SK-N-SH (cell line): ENCODE results near the gene CLDN18. TPM values are rescaled to one million over a fixed set of nuclear protein-coding genes. Genes with fewer than 3 reads are reported as not detected.
A peak's percentile ranks its signal among the peaks of the same experiment; 100 is the strongest.

Experiments
- CTCF ChIA-PET: fragments of 300-600, 350-600 bp; formaldehyde crosslinking; extraction: SDS; loops from one replicate; lab custom pipeline; 2021; lab: Yijun Ruan, JAX
- POLR2A ChIA-PET: fragments of 350-600 bp; sonication (Branson Sonifier 250); formaldehyde crosslinking; extraction: SDS; loops from one replicate; lab custom pipeline; 2020; ENCODE audit warnings: antibody characterized with exemption, inconsistent platforms; lab: Yijun Ruan, JAX
- DNase-seq: peaks from one replicate; pipeline ENCODE4 v3.0.0; 2012
- H2AFZ ChIP-seq: fragments of 200-600 bp; sonication (generic); 2 replicates; pipeline ENCODE4 v1.8.1; 2016; ENCODE audit warnings: antibody characterized with exemption, mild to moderate bottlenecking, low read depth
- H3F3A ChIP-seq: fragments of 200-600 bp; sonication (generic); replicated peaks from 2 replicates; pipeline ENCODE3; 2016; ENCODE audit warnings: antibody characterized with exemption, mild to moderate bottlenecking; ENCODE audit not compliant: insufficient read depth
- H3K27ac ChIP-seq, 2 experiments: fragments of 200-500 bp in 1 of 2; fragments of 200-600 bp in 1 of 2; sonication (Bioruptor generic) in 1 of 2; sonication (generic), shearing (Covaris generic) in 1 of 2; 2 replicates each; pipeline versions ENCODE4 v1.5.1 to v1.6.1; 2014 to 2016; ENCODE audit warnings: low read depth in 2 of 2, inconsistent platforms in 1 of 2, low read length in 1 of 2, mild to moderate bottlenecking in 1 of 2, mixed read lengths in 1 of 2
- H3K27me3 ChIP-seq: fragments of 200-600 bp; sonication (generic), shearing (Covaris generic); 2 replicates; pipeline ENCODE4 v1.6.1; 2016; ENCODE audit warnings: mixed run types; ENCODE audit not compliant: insufficient read depth
- H3K36me3 ChIP-seq, 2 experiments: fragments of 200-500 bp in 1 of 2; fragments of 200-600 bp in 1 of 2; sonication (Bioruptor generic) in 1 of 2; sonication (generic) in 1 of 2; replicated peaks in 1 of 2; 2 replicates each; pipeline versions ENCODE3 to v1.5.1; 2014 to 2016; ENCODE audit warnings: low read length in 1 of 2, mild to moderate bottlenecking in 1 of 2; ENCODE audit not compliant: insufficient read depth in 2 of 2, control insufficient read depth in 1 of 2
- H3K4me1 ChIP-seq, 2 experiments: fragments of 200-500 bp in 1 of 2; fragments of 200-600 bp in 1 of 2; sonication (Bioruptor generic) in 1 of 2; sonication (generic), shearing (Covaris generic) in 1 of 2; 2 replicates each; pipeline versions ENCODE4 v1.5.1 to v1.6.1; 2014 to 2016; ENCODE audit warnings: low read depth in 1 of 2, low read length in 1 of 2, mixed run types in 1 of 2; ENCODE audit not compliant: insufficient read depth in 2 of 2, control insufficient read depth in 1 of 2
- H3K4me2 ChIP-seq: fragments of 200-600 bp; sonication (generic), shearing (Covaris generic); 2 replicates; pipeline ENCODE4 v1.6.1; 2017; ENCODE audit warnings: mixed run types
- H3K4me3 ChIP-seq, 2 experiments: fragments of 200-500 bp in 1 of 2; fragments of 200-600 bp in 1 of 2; sonication (Bioruptor generic) in 1 of 2; sonication (generic), shearing (Covaris generic) in 1 of 2; 2 replicates each; pipeline versions ENCODE4 v1.5.1 to v1.8.1; 2014 to 2016; ENCODE audit warnings: low read depth in 2 of 2, inconsistent platforms in 1 of 2, low read length in 1 of 2, mild to moderate bottlenecking in 1 of 2, mixed read lengths in 1 of 2, moderate library complexity in 1 of 2
- H3K79me2 ChIP-seq: fragments of 200-600 bp; sonication (generic); 2 replicates; pipeline ENCODE4 v1.8.1; 2017; ENCODE audit warnings: mild to moderate bottlenecking; ENCODE audit not compliant: insufficient read depth
- H3K9ac ChIP-seq: fragments of 200-600 bp; sonication (generic); 2 replicates; pipeline ENCODE4 v1.6.1; 2017; ENCODE audit warnings: mixed run types
- H3K9me2 ChIP-seq: fragments of 200-600 bp; sonication (generic); 2 replicates; pipeline ENCODE4 v1.6.1; 2017; ENCODE audit warnings: mixed run types
- H3K9me3 ChIP-seq: fragments of 200-600 bp; sonication (generic); 2 replicates; pipeline ENCODE4 v1.6.1; 2017; ENCODE audit warnings: mixed run types, mild to moderate bottlenecking, moderate library complexity
- H4K20me1 ChIP-seq: fragments of 200-600 bp; sonication (generic); 2 replicates; pipeline ENCODE4 v1.6.1; 2017; ENCODE audit warnings: mild to moderate bottlenecking, mixed run types; ENCODE audit not compliant: insufficient read depth
- CHD2 ChIP-seq: fragments of 150-350 bp; IDR thresholded peaks from 2 replicates; pipeline ENCODE4 v1.6.1; 2018; ENCODE audit warnings: low read length; ENCODE audit not compliant: partially characterized antibody
- EP300 ChIP-seq, 2 experiments: IDR thresholded peaks; 2 replicates each; pipeline versions ENCODE4 v1.4.0 to v1.6.1; 2012; ENCODE audit warnings: borderline replicate concordance in 1 of 2, low read depth in 1 of 2, low read length in 1 of 2
- FOSL2 ChIP-seq: IDR thresholded peaks from 2 replicates; pipeline ENCODE4 v1.4.0; 2012; ENCODE audit warnings: low read depth, mild to moderate bottlenecking, moderate library complexity, borderline replicate concordance
- FOXM1 ChIP-seq: IDR thresholded peaks from 2 replicates; pipeline ENCODE4 v1.4.0; 2012; ENCODE audit warnings: low read depth, mild to moderate bottlenecking
- MAX ChIP-seq: IDR thresholded peaks from 2 replicates; pipeline ENCODE4 v1.4.0; 2012; ENCODE audit warnings: low read depth
- MXI1 ChIP-seq: IDR thresholded peaks from 2 replicates; pipeline ENCODE4 v1.6.1; 2012; ENCODE audit warnings: mild to moderate bottlenecking, low read depth, low read length, improper control_type of control experiment
- NRF1 ChIP-seq: IDR thresholded peaks from 2 replicates; pipeline ENCODE4 v1.6.1; 2012; ENCODE audit warnings: low read depth, mild to moderate bottlenecking, low read length
- POLR2AphosphoS5 ChIP-seq: IDR thresholded peaks from 2 replicates; pipeline ENCODE4 v1.6.1; 2012; ENCODE audit warnings: low read depth, low read length
- RAD21 ChIP-seq: IDR thresholded peaks from 2 replicates; pipeline ENCODE4 v1.6.1; 2012; ENCODE audit warnings: mild to moderate bottlenecking, low read length
- REST ChIP-seq: IDR thresholded peaks from 2 replicates; pipeline ENCODE4 v1.6.1; 2012; ENCODE audit warnings: mild to moderate bottlenecking, low read depth, low read length, moderate library complexity
- RFX5 ChIP-seq: IDR thresholded peaks from 2 replicates; pipeline ENCODE4 v1.6.1; 2012; ENCODE audit warnings: mild to moderate bottlenecking, improper control_type of control experiment, low read length
- RXRA ChIP-seq: IDR thresholded peaks from 2 replicates; pipeline ENCODE4 v1.4.0; 2012; ENCODE audit warnings: low read depth, mild to moderate bottlenecking, borderline replicate concordance
- SIN3A ChIP-seq: IDR thresholded peaks from 2 replicates; pipeline ENCODE4 v1.6.1; 2012; ENCODE audit warnings: low read depth, mild to moderate bottlenecking, low read length, moderate library complexity, borderline replicate concordance
- SMC3 ChIP-seq: IDR thresholded peaks from 2 replicates; pipeline ENCODE4 v1.6.1; 2012; ENCODE audit warnings: low read depth, low read length, improper control_type of control experiment
- TAF1 ChIP-seq: IDR thresholded peaks from 2 replicates; pipeline ENCODE4 v1.6.1; 2012; ENCODE audit warnings: low read depth, mild to moderate bottlenecking, low read length, moderate library complexity, borderline replicate concordance
- TCF12 ChIP-seq: IDR thresholded peaks from 2 replicates; pipeline ENCODE4 v1.4.0; 2012
- TEAD4 ChIP-seq: IDR thresholded peaks from 2 replicates; pipeline ENCODE4 v1.4.0; 2012; ENCODE audit warnings: mild to moderate bottlenecking, borderline replicate concordance; ENCODE audit not compliant: insufficient read depth
- YY1 ChIP-seq: IDR thresholded peaks from 2 replicates; pipeline ENCODE4 v1.4.0; 2012; ENCODE audit warnings: low read depth, mild to moderate bottlenecking
- WGBS: methylation state at CpG from one replicate; pipeline ENCODE4 v1.1.6; 2017; ENCODE audit warnings: low lambda C conversion rate; 5-methylcytosine and 5-hydroxymethylcytosine counted together
- polyA plus RNA-seq, 3 experiments: library from polyadenylated mRNA; depleted of rRNA; stranded (reverse); fragments of >200 nt; gene quantifications; 2 replicates each; pipeline ENCODE4 v1.2.3, GENCODE V29; 2012

Gene CLDN18
- polyA plus RNA-seq, 1 of the 3 experiments (the other 2 are of a cell fraction), result not detected

DNA sequence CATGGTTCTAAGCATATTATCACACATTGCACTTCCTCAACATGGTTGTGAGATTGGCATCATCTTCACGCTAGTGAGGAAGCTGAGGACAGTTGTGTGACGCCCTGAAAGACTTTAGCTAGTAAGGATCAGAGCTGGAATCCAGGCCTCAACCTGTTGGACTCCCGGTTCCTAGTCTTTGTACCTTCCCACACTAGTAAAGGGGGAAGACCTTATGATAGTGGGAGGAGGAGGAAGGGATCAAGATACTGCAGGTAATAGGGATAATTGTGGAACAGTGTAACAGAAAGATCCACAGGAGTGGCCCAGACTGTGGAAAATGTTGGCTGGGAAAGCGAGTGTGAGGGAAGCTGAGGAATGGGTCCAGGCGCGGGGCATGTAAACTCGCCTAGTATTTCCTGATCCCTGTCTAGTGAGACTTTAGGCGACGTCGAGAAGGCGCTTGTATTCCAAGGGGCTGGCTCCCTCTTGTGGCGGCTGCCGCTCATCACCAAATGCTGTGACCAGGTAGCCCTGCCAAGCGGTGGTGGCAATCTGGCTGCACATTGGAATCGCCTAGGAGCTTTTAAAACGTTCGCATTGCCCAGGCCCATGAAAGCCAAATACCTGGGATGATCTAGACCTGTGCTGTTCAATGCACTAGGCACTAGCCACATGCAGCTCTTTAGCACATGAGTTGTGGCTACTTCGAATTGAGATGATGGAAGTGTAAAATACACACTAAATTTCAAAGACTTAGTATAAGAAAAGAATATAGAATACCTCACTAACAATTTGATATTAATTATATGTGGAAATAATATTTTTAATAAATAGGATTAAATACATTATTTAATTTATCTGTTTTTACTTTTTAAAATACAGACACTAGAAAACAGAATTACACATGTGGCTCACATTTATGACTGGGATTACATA, 38.8 kb upstream of the CLDN18 start (continued):
- TF ChIP-seq TEAD4, result no peak
- no peak for TF ChIP-seq MAX
- TF ChIP-seq EP300 (IDR thresholded peaks at IDR 0.05; ENCODE audit: borderline replicate concordance in 1 of 2, low read depth in 1 of 2, low read length in 1 of 2), result no peak
- TF ChIP-seq RAD21, result peak; percentile 91
- TF ChIP-seq TCF12, result no peak
- TF ChIP-seq CHD2, result peak; percentile 28
- TF ChIP-seq TAF1, result no peak
- no peak for TF ChIP-seq FOSL2

- no peak overlapping the region for H3K27ac ChIP-seq
- no peak overlapping the region for H3K9ac ChIP-seq
- H3K4me3 ChIP-seq, result no peak overlapping the region
- no peaks in the 10 kb centered on the region for H3K79me2 ChIP-seq
- TF ChIP-seq POLR2AphosphoS5 (no peak), RFX5 (no peak), MAX (no peak), MXI1 (no peak), YY1 (no peak), SMC3 (no peak), CHD2 (no peak), REST (no peak), NRF1 (no peak), FOSL2 (no peak), FOXM1 (no peak), RXRA (no peak), SIN3A (no peak), TEAD4 (no peak)
- H3K4me2 ChIP-seq, result no peak overlapping the region
- no peak overlapping the region for H2AFZ ChIP-seq
- H3K27me3 ChIP-seq, result no peaks in the 10 kb centered on the region
- no peaks in the 10 kb centered on the region for H4K20me1 ChIP-seq
- DNase-seq, result no peak
- ChIA-PET CTCF (interaction anchor here (0.9 to 5.9 kb wide), 7 partner anchors 16 to 940 kb away, joined by 3 to 75 read pairs (median 21); no protein-coding TSS in a partner anchor), POLR2A (no interaction called here)
- H3K9me2 ChIP-seq, result no peaks in the 10 kb centered on the region
- WGBS, result 11% methylated on average over 1 of the region's 1 CpG
- no peaks in the 10 kb centered on the region for H3K36me3 ChIP-seq
- H3F3A ChIP-seq, result no peaks in the 10 kb centered on the region
- peaks cover 0 to 3% of the 10 kb centered on the region in 2 experiments; a peak in 1 of 4 replicates for H3K4me1 ChIP-seq
- no peaks in the 10 kb centered on the region for H3K9me3 ChIP-seq
Measured at GRCh38 chr3:137972396-137972795, 37.6 kb upstream of the CLDN18 start.
